ENCODE results near the gene MORC1.

DNA sequence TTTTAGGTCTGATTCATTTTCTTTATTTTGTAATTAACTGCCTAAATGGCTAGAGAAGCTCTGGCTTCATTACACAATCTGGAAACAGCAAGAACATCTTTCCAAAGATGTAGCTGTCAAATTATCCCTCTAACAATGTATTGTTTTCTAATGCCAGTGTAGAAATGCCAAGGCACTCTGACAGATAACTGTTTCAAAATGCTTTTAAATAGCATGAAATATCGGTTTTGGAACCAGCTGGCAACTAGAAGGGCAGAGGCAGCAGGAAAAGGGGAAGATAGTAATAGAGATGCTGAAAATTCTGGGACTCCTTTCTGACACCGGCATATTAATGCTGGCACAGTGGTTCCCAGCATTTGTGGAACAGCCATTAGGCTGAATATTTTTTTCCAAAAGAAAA is 26.1 kb downstream of the MORC1 start:
- TF ChIP-seq, protein P1, sequence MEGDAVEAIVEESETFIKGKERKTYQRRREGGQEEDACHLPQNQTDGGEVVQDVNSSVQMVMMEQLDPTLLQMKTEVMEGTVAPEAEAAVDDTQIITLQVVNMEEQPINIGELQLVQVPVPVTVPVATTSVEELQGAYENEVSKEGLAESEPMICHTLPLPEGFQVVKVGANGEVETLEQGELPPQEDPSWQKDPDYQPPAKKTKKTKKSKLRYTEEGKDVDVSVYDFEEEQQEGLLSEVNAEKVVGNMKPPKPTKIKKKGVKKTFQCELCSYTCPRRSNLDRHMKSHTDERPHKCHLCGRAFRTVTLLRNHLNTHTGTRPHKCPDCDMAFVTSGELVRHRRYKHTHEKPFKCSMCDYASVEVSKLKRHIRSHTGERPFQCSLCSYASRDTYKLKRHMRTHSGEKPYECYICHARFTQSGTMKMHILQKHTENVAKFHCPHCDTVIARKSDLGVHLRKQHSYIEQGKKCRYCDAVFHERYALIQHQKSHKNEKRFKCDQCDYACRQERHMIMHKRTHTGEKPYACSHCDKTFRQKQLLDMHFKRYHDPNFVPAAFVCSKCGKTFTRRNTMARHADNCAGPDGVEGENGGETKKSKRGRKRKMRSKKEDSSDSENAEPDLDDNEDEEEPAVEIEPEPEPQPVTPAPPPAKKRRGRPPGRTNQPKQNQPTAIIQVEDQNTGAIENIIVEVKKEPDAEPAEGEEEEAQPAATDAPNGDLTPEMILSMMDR (IDR thresholded peaks at IDR 0.05): no peak
- no peak for TF ChIP-seq POLR2AphosphoS5 (IDR thresholded peaks at IDR 0.05)
- no peak for TF ChIP-seq EP300 (IDR thresholded peaks at IDR 0.05)
